ENCODE measurements around the gene IL10.

Gene IL10

GRCh38 chr1:206721454-206721853 is 50.8 kb downstream of the IL10 start:
- no peak for DNase-seq (ENCODE audit: low read depth)
- TF ChIP-seq CTCF (conservative IDR thresholded peaks at IDR 0.05; ENCODE audit: low read length): no peak
- H3K4me3 ChIP-seq (ENCODE audit: low read length): no peak overlapping the region

- TF ChIP-seq CTCF (conservative IDR thresholded peaks at IDR 0.05; ENCODE audit: low read length): no peak
- no peak for DNase-seq (ENCODE audit: low read depth)
- no peak overlapping the region for H3K4me3 ChIP-seq (ENCODE audit: low read length)
Measured at GRCh38 chr1:206719169-206719839, 53.0 kb downstream of the IL10 start.

- TF ChIP-seq CTCF (conservative IDR thresholded peaks at IDR 0.05; ENCODE audit: low read length): no peak
- no peak for DNase-seq (ENCODE audit: low read depth)
- no peak overlapping the region for H3K4me3 ChIP-seq (ENCODE audit: low read length)
Measured at GRCh38 chr1:206717674-206717989, 54.7 kb downstream of the IL10 start.
